DOHH2 (cell line): Measurements from ENCODE around the gene TMEM174.
A peak's percentile ranks its signal among the peaks of the same experiment; 100 is the strongest.

Source experiments
- H3F3A ChIP-seq: fragments of 200-600 bp; sonication (generic), shearing (Covaris generic); 2 replicates; pipeline ENCODE4 v1.6.0; 2016; ENCODE audit warnings: antibody characterized with exemption, mild to moderate bottlenecking; ENCODE audit not compliant: control insufficient read depth, insufficient read depth
- H3K27ac ChIP-seq: fragments of 200-600 bp; sonication (generic); 2 replicates; pipeline ENCODE4 v1.5.1; 2014; ENCODE audit warnings: low read depth, mild to moderate bottlenecking, low read length, moderate library complexity
- H3K27me3 ChIP-seq: fragments of 200-600 bp; sonication (generic); 2 replicates; pipeline ENCODE4 v1.6.1; 2014; ENCODE audit warnings: mild to moderate bottlenecking, low read length, mixed read lengths; ENCODE audit not compliant: control insufficient read depth
- H3K36me3 ChIP-seq: fragments of 200-600 bp; sonication (generic); 2 replicates; pipeline ENCODE4 v1.6.1; 2014; ENCODE audit warnings: mild to moderate bottlenecking, low read length, moderate library complexity, mixed read lengths; ENCODE audit not compliant: control insufficient read depth
- H3K4me1 ChIP-seq: fragments of 200-600 bp; sonication (generic); 2 replicates; pipeline ENCODE4 v1.6.1; 2014; ENCODE audit warnings: mild to moderate bottlenecking, low read length, mixed read lengths; ENCODE audit not compliant: control insufficient read depth
- H3K4me2 ChIP-seq: fragments of 200-600 bp; sonication (generic); 2 replicates; pipeline ENCODE4 v1.6.0; 2014; ENCODE audit warnings: mild to moderate bottlenecking, low read length, moderate library complexity
- H3K4me3 ChIP-seq: fragments of 200-600 bp; sonication (generic); 2 replicates; pipeline ENCODE4 v1.5.1; 2014; ENCODE audit warnings: mild to moderate bottlenecking, low read length, mixed read lengths
- H3K79me2 ChIP-seq: fragments of 200-600 bp; sonication (generic); 2 replicates; pipeline ENCODE4 v1.6.1; 2014; ENCODE audit warnings: mild to moderate bottlenecking, low read length, mixed read lengths; ENCODE audit not compliant: control insufficient read depth
- H3K9me2 ChIP-seq: fragments of 200-600 bp; sonication (generic); replicated peaks from 2 replicates; pipeline ENCODE4 v1.6.1; 2014; ENCODE audit warnings: mild to moderate bottlenecking, low read length, mixed read lengths; ENCODE audit not compliant: control insufficient read depth
- H3K9me3 ChIP-seq: fragments of 200-600 bp; sonication (generic); 2 replicates; pipeline ENCODE4 v1.6.1; 2014; ENCODE audit warnings: antibody characterized with exemption, low read length, mixed read lengths; ENCODE audit not compliant: control insufficient read depth, insufficient read depth
- H4K20me1 ChIP-seq: fragments of 200-600 bp; sonication (generic); 2 replicates; pipeline ENCODE4 v1.6.0; 2014; ENCODE audit warnings: low read depth, mild to moderate bottlenecking, antibody characterized with exemption, low read length, moderate library complexity; ENCODE audit not compliant: control insufficient read depth, insufficient read depth
- CTCF ChIP-seq: fragments of 200-600 bp; sonication (generic); IDR thresholded peaks from one replicate; pipeline ENCODE4 v1.5.1; 2014; ENCODE audit warnings: antibody characterized with exemption, mild to moderate bottlenecking, low read depth, low read length; ENCODE audit not compliant: poor library complexity, severe bottlenecking
- EZH2phosphoT487 ChIP-seq: fragments of 200-600 bp; sonication (generic); IDR thresholded peaks from 2 replicates; pipeline ENCODE4 v1.6.1; 2017; ENCODE audit warnings: borderline replicate concordance, mild to moderate bottlenecking, antibody characterized with exemption, low read length, moderate library complexity, mixed read lengths

TMEM174 gene, protein sequence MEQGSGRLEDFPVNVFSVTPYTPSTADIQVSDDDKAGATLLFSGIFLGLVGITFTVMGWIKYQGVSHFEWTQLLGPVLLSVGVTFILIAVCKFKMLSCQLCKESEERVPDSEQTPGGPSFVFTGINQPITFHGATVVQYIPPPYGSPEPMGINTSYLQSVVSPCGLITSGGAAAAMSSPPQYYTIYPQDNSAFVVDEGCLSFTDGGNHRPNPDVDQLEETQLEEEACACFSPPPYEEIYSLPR

DNA sequence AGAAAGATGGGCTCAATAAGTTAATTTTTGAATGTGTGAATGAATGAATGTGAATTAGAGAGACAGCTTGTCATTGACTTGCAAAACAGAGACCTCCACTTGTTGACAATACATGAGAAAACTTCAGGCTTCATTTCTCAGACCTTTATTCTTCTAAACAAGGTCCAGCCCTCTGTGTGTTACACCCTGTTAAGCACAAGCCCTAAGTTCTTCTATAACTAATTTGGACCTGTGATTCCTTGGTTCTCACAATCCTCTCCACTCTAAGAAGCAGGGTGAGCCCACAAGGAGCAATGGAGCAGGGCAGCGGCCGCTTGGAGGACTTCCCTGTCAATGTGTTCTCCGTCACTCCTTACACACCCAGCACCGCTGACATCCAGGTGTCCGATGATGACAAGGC lies at the start of gene TMEM174:
Gene TMEM174 (plus strand): TSS at position 243 of the 400 bp plus-strand sequence. CDS start 51 bp downstream, at position 294.
- Histone ChIP-seq H3K79me2 (no peaks in the 10 kb centered on the region), H3K36me3 (no peaks in the 10 kb centered on the region), H3K9me2 (no peaks in the 10 kb centered on the region), H3K4me1 (peaks cover 30% of the 10 kb centered on the region), H3K4me3 (peak within 1 kb of the TSS; percentile 26; the same call in 1 of the 2 replicates), H3K27me3 (no peaks in the 10 kb centered on the region), H3K9me3 (peaks cover 3% of the 10 kb centered on the region; the same call in 1 of the 2 replicates), H4K20me1 (no peaks in the 10 kb centered on the region), H3K4me2 (peak within 1 kb of the TSS; percentile 45), H3K27ac (no peak within 1 kb of the TSS), H3F3A (no peaks in the 10 kb centered on the region)
- TF ChIP-seq EZH2phosphoT487 (no peak), CTCF (no peak)

DNA sequence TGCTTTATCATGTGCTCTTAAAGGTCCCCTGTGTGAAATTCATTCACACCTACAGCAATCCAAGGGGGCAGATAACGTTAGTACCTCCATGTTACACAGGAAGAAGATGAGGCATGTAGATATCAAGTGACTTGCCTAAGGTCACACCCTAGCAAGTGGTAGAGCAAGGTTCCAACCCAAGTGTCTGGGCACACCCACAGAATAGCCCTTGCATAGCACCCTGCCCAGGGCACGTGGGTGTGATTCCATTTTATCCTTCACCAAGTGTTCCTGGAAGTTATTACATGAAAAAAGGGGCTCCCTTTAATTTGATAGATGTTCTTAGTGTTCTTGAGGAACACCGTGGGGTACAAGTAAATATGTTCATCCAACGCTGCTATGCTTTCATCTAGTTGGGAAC lies 47.7 kb upstream of the TMEM174 start:
- TF ChIP-seq EZH2phosphoT487 (no peak), CTCF (no peak)
- H3K4me3 ChIP-seq, result no peak overlapping the region
- no peaks in the 10 kb centered on the region for H3K79me2 ChIP-seq
- no peaks in the 10 kb centered on the region for H3K9me3 ChIP-seq
- no peak overlapping the region for H3K27ac ChIP-seq
- H3K4me1 ChIP-seq, result peaks cover 31% of the 10 kb centered on the region
- no peaks in the 10 kb centered on the region for H3K9me2 ChIP-seq
- H3K4me2 ChIP-seq, result no peak overlapping the region
- no peaks in the 10 kb centered on the region for H4K20me1 ChIP-seq
- no peaks in the 10 kb centered on the region for H3K36me3 ChIP-seq
- no peaks in the 10 kb centered on the region for H3F3A ChIP-seq
- H3K27me3 ChIP-seq, result 0 out of 2 replicates have a peak, but pooled peaks cover 4% of the 10 kb centered on the region

GRCh38 chr5:73126381-73126780 lies 46.6 kb upstream of the TMEM174 start:
- TF ChIP-seq CTCF (no peak), EZH2phosphoT487 (no peak)
- H3K9me3 ChIP-seq, result no peaks in the 10 kb centered on the region
- no peaks in the 10 kb centered on the region for H3K79me2 ChIP-seq
- H3K4me2 ChIP-seq, result peak overlapping the region; percentile 48
- peak overlapping the region; percentile 49 for H3K27ac ChIP-seq
- H3K36me3 ChIP-seq, result no peaks in the 10 kb centered on the region
- H3K4me1 ChIP-seq, result peaks cover 31% of the 10 kb centered on the region
- H3F3A ChIP-seq, result no peaks in the 10 kb centered on the region
- H4K20me1 ChIP-seq, result no peaks in the 10 kb centered on the region
- H3K4me3 ChIP-seq, result peak overlapping the region; percentile 43
- H3K27me3 ChIP-seq, result no peaks in the 10 kb centered on the region
- H3K9me2 ChIP-seq, result no peaks in the 10 kb centered on the region
